ENCODE measurements around the gene EFCAB8.

Gene EFCAB8

GRCh38 chr20:32986331-32986966 is 127.7 kb downstream of the EFCAB8 start:
- POLR2A ChIA-PET (ENCODE audit: low non-redundant PET): no interaction called here
- DNase-seq (ENCODE audit: low spot score): no peak
- no peak for TF ChIP-seq CTCF (conservative IDR thresholded peaks at IDR 0.05; ENCODE audit: low read depth)
- CTCF ChIA-PET: interaction anchor here (0.5 to 1.6 kb wide), 5 partner anchors 13 to 110 kb away, joined by 3 to 6 read pairs (median 3); no protein-coding TSS in a partner anchor
- no peak overlapping the region for H3K27ac ChIP-seq

GRCh38 chr20:32987044-32987825 is 128.5 kb downstream of the EFCAB8 start:
- DNase-seq (ENCODE audit: low spot score): no peak
- TF ChIP-seq CTCF (conservative IDR thresholded peaks at IDR 0.05; ENCODE audit: low read depth): no peak
- POLR2A ChIA-PET (ENCODE audit: low non-redundant PET): no interaction called here
- CTCF ChIA-PET: interaction anchor here (0.5 to 1.6 kb wide), 2 partner anchors 14 to 26 kb away, joined by 3 to 6 read pairs; no protein-coding TSS in a partner anchor
- no peak overlapping the region for H3K27ac ChIP-seq

- POLR2A ChIA-PET (ENCODE audit: low non-redundant PET): no interaction called here
These were observed 129.3 kb downstream of the EFCAB8 start for GRCh38 chr20:32988008-32988407.

GRCh38 chr20:32989507-32990283 is 131.0 kb downstream of the EFCAB8 start:
- ChIA-PET CTCF (no interaction called here), POLR2A (ENCODE audit: low non-redundant PET) (no interaction called here)
- DNase-seq (ENCODE audit: low spot score): no peak
- no peak for TF ChIP-seq CTCF (conservative IDR thresholded peaks at IDR 0.05; ENCODE audit: low read depth)
- H3K27ac ChIP-seq: no peak overlapping the region

More at GRCh38 chr20:32988008-32988407, 129.3 kb downstream of the EFCAB8 start:
- no peak for DNase-seq (ENCODE audit: low spot score)
- no peak for TF ChIP-seq CTCF (conservative IDR thresholded peaks at IDR 0.05; ENCODE audit: low read depth)
- CTCF ChIA-PET: no interaction called here
- H3K27ac ChIP-seq: no peak overlapping the region

GRCh38 chr20:32990426-32990825 is 131.7 kb downstream of the EFCAB8 start:
- H3K27ac ChIP-seq: no peak overlapping the region
- CTCF ChIA-PET: interaction anchor here (0.6 kb wide), 1 partner anchor 505 kb away, joined by 3 read pairs; no protein-coding TSS in a partner anchor

More at GRCh38 chr20:32990426-32990825, 131.7 kb downstream of the EFCAB8 start:
- no peak for DNase-seq (ENCODE audit: low spot score)
- POLR2A ChIA-PET (ENCODE audit: low non-redundant PET): no interaction called here
- no peak for TF ChIP-seq CTCF (conservative IDR thresholded peaks at IDR 0.05; ENCODE audit: low read depth)
